Frontal cortex (tissue), 4 donors: ENCODE results near the gene GDF9. TPM values are rescaled to one million over a fixed set of nuclear protein-coding genes. Genes with fewer than 3 reads are reported as not detected.
A peak's percentile ranks its signal among the peaks of the same experiment; 100 is the strongest.

Experiments
- DNase-seq, 2 donors: peaks; one replicate each; pipeline ENCODE4 v3.0.0; 2012; ENCODE audit warnings: low spot score in 2 of 2
- FAIRE-seq: peaks from 2 replicates; lab custom pipeline; 2012; peaks lifted over from hg19 to GRCh38; lab: Jason Lieb, UNC
- total RNA-seq: library from RNA; depleted of rRNA; stranded (reverse); fragments of >200 nt; gene quantifications from one replicate; pipeline ENCODE4 v1.2.3, GENCODE V29; 2014
- donor health status: control.
- donor health status: control.
- donor health status: control.

Gene GDF9, protein sequence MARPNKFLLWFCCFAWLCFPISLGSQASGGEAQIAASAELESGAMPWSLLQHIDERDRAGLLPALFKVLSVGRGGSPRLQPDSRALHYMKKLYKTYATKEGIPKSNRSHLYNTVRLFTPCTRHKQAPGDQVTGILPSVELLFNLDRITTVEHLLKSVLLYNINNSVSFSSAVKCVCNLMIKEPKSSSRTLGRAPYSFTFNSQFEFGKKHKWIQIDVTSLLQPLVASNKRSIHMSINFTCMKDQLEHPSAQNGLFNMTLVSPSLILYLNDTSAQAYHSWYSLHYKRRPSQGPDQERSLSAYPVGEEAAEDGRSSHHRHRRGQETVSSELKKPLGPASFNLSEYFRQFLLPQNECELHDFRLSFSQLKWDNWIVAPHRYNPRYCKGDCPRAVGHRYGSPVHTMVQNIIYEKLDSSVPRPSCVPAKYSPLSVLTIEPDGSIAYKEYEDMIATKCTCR
- total RNA-seq: 1.2 TPM

DNA sequence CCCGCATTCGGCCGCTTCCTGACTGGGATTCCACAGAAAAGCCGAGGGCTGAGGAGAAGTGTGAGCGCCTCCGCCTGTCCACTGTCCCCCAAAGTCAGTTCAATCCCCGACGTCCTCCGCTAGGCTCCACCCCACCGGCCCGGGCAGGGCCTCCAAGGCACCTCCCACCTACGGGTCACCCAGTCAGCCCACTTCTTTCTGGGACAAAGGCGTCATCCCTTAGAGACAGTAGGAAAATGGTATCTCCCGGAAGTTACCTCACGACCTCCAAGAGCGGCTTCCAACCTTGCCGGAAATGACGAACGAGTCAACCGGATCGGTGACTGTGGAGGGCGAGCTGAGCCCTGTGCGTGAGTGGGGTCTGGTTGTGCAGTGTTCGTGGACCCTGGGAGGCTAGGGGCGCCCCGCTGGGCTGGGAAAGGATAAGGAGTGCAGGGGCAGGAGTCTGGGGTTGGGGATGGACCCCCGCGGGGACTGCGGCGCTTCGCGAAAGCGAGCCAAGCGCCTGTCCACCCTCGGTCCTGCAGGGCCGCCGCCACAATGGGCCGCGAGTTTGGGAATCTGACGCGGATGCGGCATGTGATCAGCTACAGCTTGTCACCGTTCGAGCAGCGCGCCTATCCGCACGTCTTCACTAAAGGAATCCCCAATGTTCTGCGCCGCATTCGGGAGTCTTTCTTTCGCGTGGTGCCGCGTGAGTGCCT, at the start of gene GDF9, which contains the start of gene UQCRQ:
Gene GDF9, minus strand, starts transcription at position 128 of the 704 bp plus-strand sequence. CDS start 1,936 bp downstream, outside the sequence.
Gene UQCRQ, plus strand, starts transcription at position 301 of the 704 bp plus-strand sequence. Its CDS starts 240 bp downstream, at position 541.
- peak; percentile 97 for FAIRE-seq

DNA sequence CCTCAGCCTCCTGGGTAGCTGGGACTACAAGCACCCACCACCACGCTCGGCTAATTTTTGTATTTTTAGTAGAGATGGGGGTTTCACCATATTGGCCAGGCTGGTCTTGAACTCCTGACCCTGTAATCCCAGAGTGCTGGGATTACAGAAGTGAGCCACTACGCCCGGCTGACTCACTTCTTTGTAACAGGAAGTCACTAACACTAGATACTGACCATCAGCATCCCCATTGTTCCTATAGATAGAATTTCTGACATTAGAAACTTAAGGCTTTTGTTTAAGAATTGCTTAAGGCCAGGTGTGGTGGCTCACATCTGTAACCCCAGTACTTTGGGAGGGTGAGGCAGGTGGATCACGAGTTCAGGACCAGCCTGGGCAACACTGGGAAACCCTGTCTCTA, 49.4 kb upstream of the GDF9 start:
- FAIRE-seq: no peak
- DNase-seq: no peak

More for the DNA sequence above, at the start of gene GDF9, which contains the start of gene UQCRQ:
- DNase-seq: peak; percentile 89 to 95

DNA sequence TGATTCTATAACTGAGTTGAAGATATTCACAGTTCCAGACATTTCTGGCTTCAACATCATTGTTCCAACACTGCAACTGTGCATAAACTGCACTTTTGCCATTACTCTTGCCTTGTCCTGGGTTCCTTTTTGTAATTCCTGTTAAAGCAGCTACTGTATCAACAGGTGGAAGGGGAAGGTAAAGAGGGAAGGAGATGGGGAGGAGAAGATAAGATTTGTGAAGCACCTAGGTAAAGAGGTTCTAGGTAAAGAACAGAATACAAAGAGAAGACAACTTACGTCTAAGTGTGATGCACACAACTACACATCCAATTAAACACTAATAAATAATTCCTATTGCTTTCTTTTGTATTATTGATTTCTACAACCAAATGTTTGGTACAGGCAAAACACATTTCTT, 43.4 kb upstream of the GDF9 start:
- no peak for DNase-seq
- FAIRE-seq: no peak

DNA sequence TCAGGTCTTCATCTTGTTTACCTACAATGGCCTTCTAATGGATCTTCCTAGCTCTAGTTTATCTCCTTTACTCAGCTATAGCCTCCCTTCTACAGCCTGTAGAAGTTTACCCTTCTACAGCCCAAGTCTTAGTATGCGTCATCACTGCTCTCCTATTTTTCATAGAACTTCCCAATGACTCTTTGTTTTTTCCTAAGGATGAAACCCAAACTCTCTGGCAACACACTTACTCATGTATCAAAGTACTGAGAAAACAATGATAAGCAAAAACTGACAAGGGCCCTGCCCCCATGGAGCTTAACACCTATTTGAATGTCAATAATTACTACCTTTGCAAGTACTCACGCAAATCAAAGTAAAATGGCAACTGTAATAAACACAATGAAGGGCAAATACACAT, 40.9 kb upstream of the GDF9 start:
- FAIRE-seq (no peak), DNase-seq (no peak)

DNA sequence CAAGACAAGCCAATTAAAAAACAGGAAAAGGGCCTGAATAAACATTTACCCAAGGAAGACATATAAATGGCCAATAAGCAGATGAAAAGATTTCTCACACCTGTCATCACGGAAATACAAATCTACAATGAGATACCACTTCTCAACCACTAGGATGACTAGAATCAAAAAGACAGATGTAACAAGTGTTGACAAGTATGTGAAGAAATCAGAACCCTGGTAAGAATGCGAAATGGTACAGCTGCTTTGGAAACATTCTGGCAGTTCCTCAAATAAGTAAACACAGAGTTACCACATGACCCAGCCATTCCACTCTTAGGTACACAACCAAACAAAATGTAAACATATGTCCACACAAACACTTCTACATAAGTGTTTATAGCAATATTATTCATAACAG, 39.7 kb upstream of the GDF9 start:
- FAIRE-seq (no peak), DNase-seq (no peak)

DNA sequence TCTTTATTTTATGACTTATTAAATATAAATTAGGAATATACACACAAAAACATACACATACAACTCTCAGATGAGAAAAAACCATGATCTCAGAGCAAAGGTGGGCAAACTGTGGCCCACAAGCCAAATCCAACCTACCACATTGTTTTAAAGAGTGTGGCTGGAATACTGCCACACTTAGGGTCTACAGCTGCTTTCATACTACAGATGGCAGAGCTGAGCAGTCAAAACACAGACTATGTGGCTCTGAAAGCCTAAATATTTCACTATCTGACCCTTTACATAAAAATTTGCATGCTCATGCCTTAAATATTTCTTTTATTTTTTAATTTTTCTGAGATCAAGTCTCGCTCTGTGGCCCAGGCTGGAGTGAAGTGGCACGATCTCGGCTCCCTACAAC, 35.5 kb upstream of the GDF9 start:
- DNase-seq (no peak), FAIRE-seq (no peak)

DNA sequence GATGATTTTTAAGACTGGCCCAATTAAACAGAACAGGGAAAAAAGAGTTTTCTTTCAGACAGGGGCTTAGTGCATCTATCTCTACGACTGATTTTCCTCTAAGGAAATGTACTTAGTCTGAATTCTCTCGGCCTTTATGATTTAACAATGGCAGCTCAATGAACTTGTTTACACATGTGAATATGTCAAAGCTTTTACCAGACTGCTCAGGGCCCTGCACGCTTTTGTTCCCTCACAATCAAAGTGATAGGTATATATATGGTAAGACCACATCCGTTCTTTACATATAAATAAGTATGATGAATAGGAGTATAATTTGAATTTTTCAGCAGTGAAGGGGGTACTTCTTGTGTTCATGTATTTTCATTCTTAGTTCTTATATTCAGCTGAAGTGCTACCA, 34.8 kb upstream of the GDF9 start:
- FAIRE-seq: no peak

DNA sequence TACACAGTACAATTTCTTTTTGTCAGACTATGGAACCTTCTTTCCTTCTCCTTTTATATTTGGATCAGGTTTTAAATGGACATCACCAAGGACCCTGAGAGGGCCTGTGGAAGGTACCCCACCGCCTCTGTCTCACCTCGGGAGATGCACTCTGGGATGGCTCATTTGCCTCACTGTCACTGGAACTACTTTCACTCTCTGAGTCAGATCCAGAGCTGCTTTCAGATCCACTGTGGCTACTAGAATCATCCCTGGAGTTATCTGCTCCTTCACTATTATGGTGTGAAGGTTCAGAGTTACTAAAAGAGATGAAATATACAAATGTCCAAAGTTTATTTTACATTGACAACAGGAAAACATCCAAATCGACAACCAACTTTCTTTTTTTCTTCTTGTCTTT, 31.8 kb upstream of the GDF9 start:
- FAIRE-seq (no peak), DNase-seq (no peak)

More for the DNA sequence above, 34.8 kb upstream of the GDF9 start:
- DNase-seq: no peak

DNA sequence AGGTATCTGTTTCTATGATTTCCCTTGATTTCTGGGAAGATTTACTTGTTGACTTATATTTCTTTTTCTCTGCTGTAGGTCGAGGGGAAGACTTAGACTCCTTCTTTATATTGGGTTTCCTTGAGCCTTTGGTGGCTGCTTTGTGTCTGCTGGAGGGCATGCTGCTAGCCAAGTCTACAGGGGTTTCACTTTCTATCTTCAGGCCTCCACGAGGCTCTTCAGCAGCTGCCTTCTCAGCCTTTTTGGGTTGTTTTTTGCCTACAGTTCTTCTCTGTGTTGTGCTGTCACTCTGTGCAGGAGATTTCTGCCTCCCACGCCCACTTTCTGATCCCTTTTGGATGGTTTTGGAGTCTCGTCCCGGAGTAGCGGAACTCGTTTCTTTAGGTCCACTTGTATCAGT, 30.4 kb upstream of the GDF9 start:
- DNase-seq (no peak), FAIRE-seq (no peak)

DNA sequence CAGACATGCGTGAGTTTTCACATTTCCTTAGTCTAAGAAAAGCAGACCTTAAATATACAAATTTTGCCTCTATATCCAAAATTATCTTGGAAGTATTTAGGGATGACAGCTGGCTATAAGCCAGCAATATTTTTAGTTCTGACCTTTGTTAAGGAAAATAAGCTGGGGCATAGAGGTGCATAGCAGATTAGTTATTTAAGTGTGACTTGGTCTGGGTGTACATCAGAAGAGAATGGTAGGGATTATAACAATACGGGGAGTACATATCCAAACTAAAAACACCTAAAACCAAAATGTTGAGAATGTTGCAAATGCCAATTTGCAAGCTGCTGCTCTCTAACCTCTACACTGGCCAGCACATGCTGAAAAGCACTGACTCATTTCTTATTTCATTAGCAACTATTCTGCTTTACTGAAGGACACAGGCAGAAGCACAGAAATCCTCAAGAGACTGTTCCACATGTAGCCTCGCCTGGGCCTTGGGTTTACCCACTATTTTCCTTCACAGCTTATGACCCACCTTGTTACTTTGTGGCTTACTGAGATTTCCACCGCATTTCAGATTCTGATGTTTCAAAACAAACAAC, 29.5 kb upstream of the GDF9 start:
- DNase-seq (no peak), FAIRE-seq (no peak)

DNA sequence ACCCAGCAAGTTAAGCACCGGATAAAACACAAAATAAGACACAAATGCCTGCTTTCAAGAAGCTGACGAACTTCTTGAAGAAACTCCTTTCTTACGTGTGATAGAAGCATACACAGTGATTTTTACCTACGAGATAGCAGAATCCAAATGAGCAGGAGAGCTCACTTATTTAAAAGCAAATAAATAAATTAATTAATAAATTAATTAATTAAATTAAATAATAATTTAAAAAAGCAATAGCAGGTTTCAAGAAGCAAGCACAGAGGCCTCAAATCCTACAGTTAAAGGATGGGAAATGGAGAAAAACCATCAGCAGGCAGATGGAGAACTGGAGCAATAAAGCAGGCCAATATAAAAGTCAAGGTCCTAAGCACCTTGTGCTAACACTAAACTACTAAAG, 24.5 kb upstream of the GDF9 start:
- FAIRE-seq (no peak), DNase-seq (no peak)

DNA sequence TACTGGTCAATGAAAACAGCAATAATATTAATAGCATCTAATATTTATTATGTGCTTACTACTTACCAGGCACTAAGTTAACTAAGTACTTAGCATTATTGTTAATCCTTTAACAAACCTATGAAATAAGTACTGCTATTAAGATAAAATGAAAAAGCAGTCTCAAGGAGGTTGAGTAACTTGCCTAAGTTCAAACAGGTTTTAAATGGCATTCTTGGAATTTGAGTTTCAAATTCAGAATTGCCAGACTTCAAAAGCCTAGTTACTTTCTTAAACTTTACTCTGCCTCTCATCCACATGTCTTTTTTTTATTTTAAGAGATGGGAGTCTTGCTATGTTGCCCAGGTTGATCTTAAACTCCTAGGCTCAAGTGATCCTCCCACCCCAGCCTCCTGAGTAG, 23.2 kb upstream of the GDF9 start:
- DNase-seq (no peak), FAIRE-seq (no peak)

DNA sequence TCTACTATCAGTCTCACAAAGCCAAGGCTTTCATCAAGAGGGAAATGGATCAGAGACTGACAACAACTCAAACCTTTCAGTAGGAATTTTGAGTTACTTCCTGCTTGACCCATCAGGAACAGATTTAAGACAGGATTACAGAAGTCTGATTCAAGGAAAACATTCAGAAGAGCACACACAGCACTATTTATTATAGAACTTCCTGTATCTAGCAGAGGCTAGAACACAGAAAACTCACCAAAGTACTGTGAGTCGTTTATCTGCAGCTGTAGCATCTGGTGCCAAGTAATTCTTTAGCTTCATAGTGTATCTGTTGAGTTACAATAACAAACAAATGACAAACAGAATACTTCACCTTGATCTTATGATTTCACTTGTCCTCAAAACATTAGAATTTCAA, 21.0 kb upstream of the GDF9 start:
- DNase-seq (no peak), FAIRE-seq (no peak)

DNA sequence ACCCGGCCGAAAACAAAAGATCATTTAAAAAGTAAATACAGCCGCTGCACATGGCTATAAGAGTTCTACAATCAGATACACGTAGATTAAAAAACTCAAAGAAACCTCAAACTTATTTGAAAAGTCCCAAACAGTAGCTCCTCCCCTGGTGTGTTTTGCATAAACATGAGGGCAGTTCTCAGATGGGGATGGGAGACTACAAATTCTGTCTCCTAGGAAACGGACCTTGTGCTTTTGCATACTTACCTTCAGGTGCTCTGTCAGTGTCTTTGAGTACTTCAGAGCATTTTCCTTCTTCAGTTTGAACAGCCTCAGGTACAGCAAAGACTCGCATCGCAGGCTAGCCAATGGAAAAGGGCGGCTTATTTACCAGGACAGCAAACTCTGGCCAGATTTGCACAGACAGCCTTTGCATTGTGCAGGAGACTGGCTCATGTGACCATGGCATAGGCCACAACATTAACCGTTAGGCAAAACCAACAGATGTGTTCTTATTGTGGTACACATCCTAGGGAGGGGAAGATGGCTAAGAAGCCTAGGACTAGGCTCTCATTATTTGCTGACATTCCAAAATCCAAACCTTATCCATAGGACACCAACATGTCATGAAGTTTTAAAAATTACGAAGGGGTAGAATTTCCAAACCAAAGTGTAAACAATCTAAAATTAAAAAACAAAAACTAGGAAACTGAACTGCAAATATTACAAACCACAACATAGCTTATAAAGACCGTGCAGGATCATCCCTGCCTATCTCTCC, 20.0 kb upstream of the GDF9 start:
- DNase-seq (no peak), FAIRE-seq (no peak)

DNA sequence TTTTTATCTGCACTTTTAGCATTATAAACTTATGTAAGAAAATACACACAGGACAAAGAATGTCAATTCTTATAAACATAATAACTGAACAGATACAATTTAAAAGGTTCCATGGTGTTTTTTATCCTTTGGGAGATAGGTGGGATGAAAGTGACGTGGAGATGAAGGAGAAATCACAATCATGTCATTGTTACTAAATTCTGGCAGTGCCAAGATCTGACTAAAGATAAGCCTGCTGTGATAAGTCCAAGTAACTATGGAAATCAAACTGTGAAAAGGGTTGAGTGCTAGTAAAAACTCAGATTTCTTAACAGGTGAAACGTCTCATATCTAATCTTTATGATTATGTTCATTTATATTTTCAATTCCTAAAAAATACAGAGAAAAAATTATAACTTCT, 18.3 kb upstream of the GDF9 start:
- FAIRE-seq (no peak), DNase-seq (no peak)

DNA sequence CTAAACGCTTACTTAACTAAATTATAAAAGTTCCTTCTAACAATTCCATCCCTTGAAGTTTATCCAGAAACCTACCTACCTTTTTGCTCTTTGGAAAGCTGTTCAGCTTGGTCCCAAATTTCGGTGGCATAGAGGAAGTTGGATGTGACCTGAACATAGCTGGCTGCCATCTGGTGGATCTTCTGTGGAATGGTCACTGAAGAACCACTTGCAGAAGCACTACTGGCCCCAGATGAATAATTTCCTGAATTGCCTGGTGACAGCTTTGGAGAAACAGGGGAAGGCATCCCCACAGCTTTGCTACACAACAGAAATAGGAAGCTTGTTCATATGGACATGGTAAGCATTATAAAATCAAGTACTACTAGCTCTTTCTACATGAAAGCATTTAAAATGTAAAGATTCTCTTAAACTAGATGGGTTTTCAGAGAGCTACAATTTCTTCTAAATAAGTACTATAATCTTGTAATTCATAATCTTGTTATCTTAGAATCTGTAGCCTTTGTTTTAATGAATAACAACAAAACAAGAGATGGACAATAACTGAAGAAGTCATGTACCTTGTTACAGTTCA, 17.1 kb upstream of the GDF9 start:
- DNase-seq: peak; percentile 20 to 34
- peak; percentile 23 for FAIRE-seq

DNA sequence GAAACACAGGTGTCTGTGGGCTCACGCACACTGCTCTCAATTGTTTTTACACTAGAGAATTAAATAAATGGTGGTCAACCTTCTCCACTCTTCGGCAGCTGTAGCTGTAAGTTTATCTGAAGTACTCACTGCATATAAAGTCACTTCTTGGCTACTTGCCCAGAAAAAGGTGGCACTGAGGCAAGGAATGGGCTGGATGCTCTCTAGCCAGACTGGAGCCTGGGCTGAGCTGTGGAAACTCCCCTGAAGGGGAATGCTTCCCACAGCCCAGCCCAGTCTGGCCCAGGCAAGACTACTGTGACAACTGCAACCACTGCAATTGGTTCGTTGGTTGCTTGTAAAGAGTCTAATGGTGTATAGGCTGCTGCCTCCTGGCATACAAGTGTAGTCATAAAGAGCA, 11.7 kb upstream of the GDF9 start:
- no peak for DNase-seq
- FAIRE-seq: no peak

DNA sequence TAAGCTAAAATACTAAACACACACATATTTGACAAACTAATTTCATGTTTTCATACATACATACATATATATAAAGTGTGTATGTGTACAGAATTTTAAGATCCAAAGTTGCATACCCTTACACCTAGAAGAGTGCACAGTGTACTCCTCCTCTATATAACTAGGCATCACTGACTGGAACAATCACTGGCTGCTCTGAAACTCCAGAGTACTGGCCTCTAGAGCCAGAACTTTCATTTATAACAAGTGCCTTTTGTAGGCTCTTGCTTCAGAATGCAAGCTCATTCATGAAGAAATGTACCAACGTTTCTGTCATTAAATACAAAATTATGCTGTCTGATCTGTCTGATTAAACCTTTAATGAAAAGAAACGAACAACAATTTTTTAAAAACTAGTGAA, 11.2 kb upstream of the GDF9 start:
- no peak for DNase-seq
- peak; percentile 10 for FAIRE-seq

DNA sequence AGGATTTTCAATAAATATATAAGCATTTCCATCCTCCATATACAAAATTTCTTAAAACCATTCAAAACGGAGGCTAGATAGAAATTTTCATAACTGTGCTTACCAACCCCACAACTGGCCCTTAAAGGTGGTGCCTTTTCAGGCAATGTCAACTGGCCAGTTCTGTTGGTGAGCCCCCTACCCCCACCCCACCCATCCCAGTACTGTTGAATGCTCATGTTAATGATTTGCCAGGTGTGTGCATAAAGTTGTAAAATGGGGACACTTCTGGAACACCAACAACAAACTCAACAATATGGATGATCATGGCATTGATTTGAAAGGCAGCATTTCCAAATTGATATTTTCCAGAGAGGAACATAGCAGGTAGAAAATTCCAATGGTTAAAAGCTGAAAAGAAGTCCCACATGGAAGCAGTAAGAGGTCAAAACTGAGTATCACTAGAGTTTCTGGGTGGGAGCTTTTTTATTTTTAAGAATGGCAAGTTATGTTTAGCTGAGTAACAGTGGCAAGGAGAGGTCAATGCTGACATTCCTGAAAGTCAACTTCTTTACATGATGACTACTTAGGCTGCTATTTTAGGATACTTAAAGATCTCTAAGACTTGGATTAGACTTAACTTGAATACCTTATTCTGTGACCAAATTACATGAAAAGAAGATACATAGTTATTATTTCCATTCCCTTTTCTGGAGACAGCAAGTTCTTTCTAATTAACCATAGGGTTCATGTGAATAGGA, 9.9 kb upstream of the GDF9 start:
- FAIRE-seq (no peak), DNase-seq (no peak)
